Hematopoietic multipotent progenitor cell (in vitro differentiated cells): ENCODE results near the gene SHROOM3. TPM values are rescaled to one million over a fixed set of nuclear protein-coding genes. Genes with fewer than 3 reads are reported as not detected.

Experiments used
- DNase-seq, 3 donors: peaks; one replicate each; pipeline ENCODE4 v3.0.0-alpha.2; 2011 to 2015; ENCODE audit warnings: low read depth in 2 of 3, low spot score in 2 of 3
- total RNA-seq: library from RNA; depleted of rRNA; stranded (reverse); fragments of >200 nt; gene quantifications from one replicate; pipeline ENCODE4 v1.2.3, GENCODE V29; 2012

The SHROOM3 gene
- total RNA-seq, 1 donor, result under 0.01 TPM

- DNase-seq, result no peak
Measured at GRCh38 chr4:76758996-76759395, 324.0 kb downstream of the SHROOM3 start.

GRCh38 chr4:76760193-76760592 is 325.2 kb downstream of the SHROOM3 start:
- no peak for DNase-seq

- DNase-seq, result no peak
Measured at GRCh38 chr4:76762137-76763130, 327.4 kb downstream of the SHROOM3 start.

- no peak for DNase-seq
Measured at GRCh38 chr4:76764251-76764650, 329.2 kb downstream of the SHROOM3 start.

GRCh38 chr4:76765473-76766183 is 330.6 kb downstream of the SHROOM3 start:
- DNase-seq, result no peak

GRCh38 chr4:76767983-76768382 is 333.0 kb downstream of the SHROOM3 start:
- no peak for DNase-seq

- DNase-seq, result peak in 1 of 3 donors; percentile 29
Measured at GRCh38 chr4:76772498-76773106, 337.6 kb downstream of the SHROOM3 start.

GRCh38 chr4:76773766-76774165 is 338.7 kb downstream of the SHROOM3 start:
- DNase-seq, result no peak

GRCh38 chr4:76779740-76780459 is 344.9 kb downstream of the SHROOM3 start:
- DNase-seq, result no peak

- no peak for DNase-seq
Measured at GRCh38 chr4:76780781-76781697, 346.0 kb downstream of the SHROOM3 start.

- no peak for DNase-seq
Measured at GRCh38 chr4:76781698-76782595, 346.9 kb downstream of the SHROOM3 start.

- DNase-seq, result no peak
Measured at GRCh38 chr4:76782837-76783236, 347.8 kb downstream of the SHROOM3 start.

- no peak for DNase-seq
Measured at GRCh38 chr4:76783836-76784235, 348.8 kb downstream of the SHROOM3 start.

GRCh38 chr4:76784237-76784636 is 349.2 kb downstream of the SHROOM3 start:
- DNase-seq, result no peak

- no peak for DNase-seq
Measured at GRCh38 chr4:76787898-76788297, 352.9 kb downstream of the SHROOM3 start.

- DNase-seq, result no peak
Measured at GRCh38 chr4:76790377-76790776, 355.3 kb downstream of the SHROOM3 start.

GRCh38 chr4:76791479-76791878 is 356.4 kb downstream of the SHROOM3 start:
- DNase-seq, result no peak

- DNase-seq, result no peak
Measured at GRCh38 chr4:76792418-76792817, 357.4 kb downstream of the SHROOM3 start.

- DNase-seq, result no peak
Measured at GRCh38 chr4:76795243-76795642, 360.2 kb downstream of the SHROOM3 start.
